IMR-90 (cell line): ENCODE results near the gene PRKN.

Experiments
- BHLHE40 ChIP-seq: fragments of 150-350 bp; IDR thresholded peaks from 2 replicates; pipeline ENCODE4 v1.6.1; 2016; ENCODE audit warnings: mild to moderate bottlenecking, low read depth, low read length
- CEBPB ChIP-seq: IDR thresholded peaks from 2 replicates; pipeline ENCODE4 v1.6.1; 2012; ENCODE audit warnings: low read depth, low read length, improper control_type of control experiment
- CHD1 ChIP-seq: IDR thresholded peaks from 2 replicates; pipeline ENCODE4 v1.6.1; 2012; ENCODE audit warnings: low read depth, low read length, improper control_type of control experiment
- FOS ChIP-seq: fragments of 150-350 bp; IDR thresholded peaks from 2 replicates; pipeline ENCODE4 v1.6.1; 2016; ENCODE audit warnings: low read depth, low read length
- MAFK ChIP-seq: IDR thresholded peaks from 2 replicates; pipeline ENCODE4 v1.6.1; 2012; ENCODE audit warnings: low read depth, low read length, improper control_type of control experiment
- MAZ ChIP-seq: IDR thresholded peaks from 2 replicates; pipeline ENCODE4 v1.6.1; 2012; ENCODE audit warnings: low read depth, mild to moderate bottlenecking, low read length, improper control_type of control experiment, moderate library complexity, borderline replicate concordance
- NFE2L2 ChIP-seq: fragments of 150-350 bp; IDR thresholded peaks from 2 replicates; pipeline ENCODE4 v1.6.1; 2016; ENCODE audit warnings: low read depth, mild to moderate bottlenecking, low read length
- POLR2A ChIP-seq: IDR thresholded peaks from 2 replicates; pipeline ENCODE4 v1.6.1; 2012; ENCODE audit warnings: mild to moderate bottlenecking, low read depth, low read length
- RAD21 ChIP-seq: IDR thresholded peaks from 2 replicates; pipeline ENCODE4 v1.6.1; 2012; ENCODE audit warnings: low read length, improper control_type of control experiment
- RCOR1 ChIP-seq: IDR thresholded peaks from 2 replicates; pipeline ENCODE4 v1.6.1; 2012; ENCODE audit warnings: mild to moderate bottlenecking, low read length, improper control_type of control experiment; ENCODE audit not compliant: insufficient replicate concordance
- RFX5 ChIP-seq: IDR thresholded peaks from 2 replicates; pipeline ENCODE4 v1.8.0; 2012; ENCODE audit warnings: low read depth, mild to moderate bottlenecking, low read length, moderate library complexity
- SMC3 ChIP-seq: fragments of 150-350 bp; IDR thresholded peaks from 2 replicates; pipeline ENCODE4 v1.6.1; 2016; ENCODE audit warnings: low read depth, mild to moderate bottlenecking, antibody characterized with exemption, low read length, moderate library complexity
- TF ChIP-seq, protein P1 (sequence below): conservative IDR thresholded peaks from 2 replicates; pipeline ENCODE4 v1.5.1; 2012; ENCODE audit warnings: mild to moderate bottlenecking, low read depth, low read length, improper control_type of control experiment
- TF ChIP-seq, protein P2 (sequence below): fragments of 150-350 bp; IDR thresholded peaks from 2 replicates; pipeline ENCODE4 v1.6.1; 2016; ENCODE audit warnings: low read depth, mild to moderate bottlenecking, low read length, moderate library complexity, borderline replicate concordance

DNA sequence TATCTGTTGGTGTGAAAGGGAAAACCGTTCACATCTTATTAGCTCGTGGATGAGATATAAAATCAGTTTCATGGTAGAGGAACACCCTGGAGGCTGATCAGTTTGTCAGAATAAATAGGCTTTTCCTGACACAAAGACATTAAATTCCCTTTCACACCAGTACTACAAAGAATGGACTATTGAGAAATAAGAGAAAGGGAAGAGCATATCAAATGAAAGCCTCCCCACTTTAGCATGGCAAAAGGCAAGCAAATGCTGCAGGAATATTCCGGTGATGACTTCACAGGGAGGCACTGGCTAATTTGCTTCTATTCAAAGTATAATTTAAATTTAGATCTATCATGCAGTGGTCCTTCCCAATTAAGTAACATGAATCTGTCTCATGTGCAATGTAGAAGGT, 1337.8 kb downstream of the PRKN start:
- TF ChIP-seq, protein P1, sequence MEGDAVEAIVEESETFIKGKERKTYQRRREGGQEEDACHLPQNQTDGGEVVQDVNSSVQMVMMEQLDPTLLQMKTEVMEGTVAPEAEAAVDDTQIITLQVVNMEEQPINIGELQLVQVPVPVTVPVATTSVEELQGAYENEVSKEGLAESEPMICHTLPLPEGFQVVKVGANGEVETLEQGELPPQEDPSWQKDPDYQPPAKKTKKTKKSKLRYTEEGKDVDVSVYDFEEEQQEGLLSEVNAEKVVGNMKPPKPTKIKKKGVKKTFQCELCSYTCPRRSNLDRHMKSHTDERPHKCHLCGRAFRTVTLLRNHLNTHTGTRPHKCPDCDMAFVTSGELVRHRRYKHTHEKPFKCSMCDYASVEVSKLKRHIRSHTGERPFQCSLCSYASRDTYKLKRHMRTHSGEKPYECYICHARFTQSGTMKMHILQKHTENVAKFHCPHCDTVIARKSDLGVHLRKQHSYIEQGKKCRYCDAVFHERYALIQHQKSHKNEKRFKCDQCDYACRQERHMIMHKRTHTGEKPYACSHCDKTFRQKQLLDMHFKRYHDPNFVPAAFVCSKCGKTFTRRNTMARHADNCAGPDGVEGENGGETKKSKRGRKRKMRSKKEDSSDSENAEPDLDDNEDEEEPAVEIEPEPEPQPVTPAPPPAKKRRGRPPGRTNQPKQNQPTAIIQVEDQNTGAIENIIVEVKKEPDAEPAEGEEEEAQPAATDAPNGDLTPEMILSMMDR: no peak
- no peak for TF ChIP-seq CEBPB
- TF ChIP-seq POLR2A: no peak
- no peak for TF ChIP-seq RAD21
- no peak for TF ChIP-seq SMC3
- TF ChIP-seq RCOR1: no peak
- TF ChIP-seq MAZ: no peak
- TF ChIP-seq BHLHE40: no peak
- no peak for TF ChIP-seq MAFK
- TF ChIP-seq, protein P2, sequence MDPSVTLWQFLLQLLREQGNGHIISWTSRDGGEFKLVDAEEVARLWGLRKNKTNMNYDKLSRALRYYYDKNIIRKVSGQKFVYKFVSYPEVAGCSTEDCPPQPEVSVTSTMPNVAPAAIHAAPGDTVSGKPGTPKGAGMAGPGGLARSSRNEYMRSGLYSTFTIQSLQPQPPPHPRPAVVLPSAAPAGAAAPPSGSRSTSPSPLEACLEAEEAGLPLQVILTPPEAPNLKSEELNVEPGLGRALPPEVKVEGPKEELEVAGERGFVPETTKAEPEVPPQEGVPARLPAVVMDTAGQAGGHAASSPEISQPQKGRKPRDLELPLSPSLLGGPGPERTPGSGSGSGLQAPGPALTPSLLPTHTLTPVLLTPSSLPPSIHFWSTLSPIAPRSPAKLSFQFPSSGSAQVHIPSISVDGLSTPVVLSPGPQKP: no peak
- TF ChIP-seq RFX5: no peak
- TF ChIP-seq CHD1: no peak
- TF ChIP-seq FOS: no peak
- no peak for TF ChIP-seq NFE2L2
